Measurements from ENCODE around the gene TMTC1.

DNA sequence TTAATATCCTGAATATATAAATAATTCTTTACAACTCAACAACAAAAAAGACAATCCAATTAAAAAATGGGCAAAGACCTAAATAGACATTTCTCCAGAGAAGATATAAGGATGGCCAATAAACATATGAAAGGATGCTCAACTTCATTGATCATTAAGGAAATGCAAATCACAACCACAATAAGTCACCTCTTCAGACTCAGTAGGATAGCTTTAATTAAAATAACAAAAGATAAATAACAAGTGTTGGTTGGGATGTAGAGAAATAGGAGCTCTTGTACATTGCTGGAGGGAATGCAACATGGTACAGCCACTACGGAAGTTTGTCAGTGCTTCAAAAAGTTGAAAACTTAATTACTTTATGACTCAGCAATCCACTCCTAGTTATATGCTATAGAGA is 156.5 kb downstream of the TMTC1 start:
- TF ChIP-seq, protein P1, sequence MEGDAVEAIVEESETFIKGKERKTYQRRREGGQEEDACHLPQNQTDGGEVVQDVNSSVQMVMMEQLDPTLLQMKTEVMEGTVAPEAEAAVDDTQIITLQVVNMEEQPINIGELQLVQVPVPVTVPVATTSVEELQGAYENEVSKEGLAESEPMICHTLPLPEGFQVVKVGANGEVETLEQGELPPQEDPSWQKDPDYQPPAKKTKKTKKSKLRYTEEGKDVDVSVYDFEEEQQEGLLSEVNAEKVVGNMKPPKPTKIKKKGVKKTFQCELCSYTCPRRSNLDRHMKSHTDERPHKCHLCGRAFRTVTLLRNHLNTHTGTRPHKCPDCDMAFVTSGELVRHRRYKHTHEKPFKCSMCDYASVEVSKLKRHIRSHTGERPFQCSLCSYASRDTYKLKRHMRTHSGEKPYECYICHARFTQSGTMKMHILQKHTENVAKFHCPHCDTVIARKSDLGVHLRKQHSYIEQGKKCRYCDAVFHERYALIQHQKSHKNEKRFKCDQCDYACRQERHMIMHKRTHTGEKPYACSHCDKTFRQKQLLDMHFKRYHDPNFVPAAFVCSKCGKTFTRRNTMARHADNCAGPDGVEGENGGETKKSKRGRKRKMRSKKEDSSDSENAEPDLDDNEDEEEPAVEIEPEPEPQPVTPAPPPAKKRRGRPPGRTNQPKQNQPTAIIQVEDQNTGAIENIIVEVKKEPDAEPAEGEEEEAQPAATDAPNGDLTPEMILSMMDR (IDR thresholded peaks at IDR 0.05; ENCODE audit: poor library complexity), result no peak
- TF ChIP-seq EZH2phosphoT487 (IDR thresholded peaks at IDR 0.05; ENCODE audit: low read depth, severe bottlenecking, unreplicated experiment), result no peak

Measured in hepatocyte (in vitro differentiated cells).